ENCODE results near the gene KHDC3L.

GRCh38 chr6:73364549-73364948, 2.1 kb downstream of the KHDC3L start:
- no peak for TF ChIP-seq EZH2 (IDR thresholded peaks at IDR 0.05; ENCODE audit: low read length, unreplicated experiment)
- TF ChIP-seq CTCF (conservative IDR thresholded peaks at IDR 0.05; ENCODE audit: low read depth, low read length): no peak
- TF ChIP-seq EZH2phosphoT487 (IDR thresholded peaks at IDR 0.05; ENCODE audit: borderline replicate concordance, low read length): no peak

All from PC-3 (cell line).